HG02759 (cell line): ENCODE results near the gene RBM26.

Source experiments
- ATAC-seq: cut with Tn5 transposase; IDR thresholded peaks from one replicate; pipeline ENCODE4 v1.9.1; 2021; ENCODE audit warnings: mild to moderate bottlenecking, moderate library complexity; ENCODE audit not compliant: unreplicated experiment

RBM26 gene

GRCh38 chr13:79405831-79406596 lies at the start of gene RBM26:
RBM26 (minus strand) TSS chr13:79406255; CDS start chr13:79405774, 481 bp downstream.
- peak; percentile 84 for ATAC-seq

GRCh38 chr13:79455331-79455730 lies 49.3 kb upstream of the RBM26 start:
- no peak for ATAC-seq

GRCh38 chr13:79452239-79452913 lies 46.3 kb upstream of the RBM26 start:
- ATAC-seq, result no peak

GRCh38 chr13:79451500-79451962 lies 45.5 kb upstream of the RBM26 start:
- peak; percentile 100 for ATAC-seq

- no peak for ATAC-seq
These were observed 44.1 kb upstream of the RBM26 start for GRCh38 chr13:79450110-79450509.

- no peak for ATAC-seq
These were observed 42.4 kb upstream of the RBM26 start for GRCh38 chr13:79448413-79448812.

GRCh38 chr13:79447741-79448140 lies 41.7 kb upstream of the RBM26 start:
- ATAC-seq, result no peak

- ATAC-seq, result no peak
These were observed 41.1 kb upstream of the RBM26 start for GRCh38 chr13:79447141-79447540.

- no peak for ATAC-seq
These were observed 40.1 kb upstream of the RBM26 start for GRCh38 chr13:79445968-79446645.

GRCh38 chr13:79442706-79443105 lies 36.7 kb upstream of the RBM26 start:
- ATAC-seq, result no peak

GRCh38 chr13:79442221-79442620 lies 36.2 kb upstream of the RBM26 start:
- ATAC-seq, result no peak

- ATAC-seq, result no peak
These were observed 35.0 kb upstream of the RBM26 start for GRCh38 chr13:79440958-79441528.

- ATAC-seq, result no peak
These were observed 33.2 kb upstream of the RBM26 start for GRCh38 chr13:79439275-79439674.

GRCh38 chr13:79435561-79435990 lies 29.5 kb upstream of the RBM26 start:
- ATAC-seq, result no peak

- no peak for ATAC-seq
These were observed 28.5 kb upstream of the RBM26 start for GRCh38 chr13:79434556-79434955.

GRCh38 chr13:79432992-79433391 lies 26.9 kb upstream of the RBM26 start:
- no peak for ATAC-seq

- ATAC-seq, result no peak
These were observed 26.0 kb upstream of the RBM26 start for GRCh38 chr13:79432086-79432485.

GRCh38 chr13:79429309-79429708 lies 23.3 kb upstream of the RBM26 start:
- no peak for ATAC-seq

GRCh38 chr13:79427883-79428282 lies 21.8 kb upstream of the RBM26 start:
- no peak for ATAC-seq

- ATAC-seq, result no peak
These were observed 21.2 kb upstream of the RBM26 start for GRCh38 chr13:79427265-79427664.
